Stimulated activated CD4-positive, alpha-beta T cell treated with anti-CD3 and anti-CD28 coated beads, Interleukin-15, amount 100 ng/mL, for 1 hour (primary cell): ENCODE data around the gene ADPRM.
A peak's percentile ranks its signal among the peaks of the same experiment; 100 is the strongest.
"Not testable (repeated sequence)": the region's sequence is repeated elsewhere in the genome, so short reads cannot be mapped to it uniquely, and the experiment has no call there.

Experiments used
- DNase-seq, 2 donors: peaks; one replicate each; pipeline ENCODE4 v3.0.0-alpha.2; 2020; ENCODE audit warnings: low read depth in 1 of 2, low spot score in 1 of 2

Gene ADPRM, protein sequence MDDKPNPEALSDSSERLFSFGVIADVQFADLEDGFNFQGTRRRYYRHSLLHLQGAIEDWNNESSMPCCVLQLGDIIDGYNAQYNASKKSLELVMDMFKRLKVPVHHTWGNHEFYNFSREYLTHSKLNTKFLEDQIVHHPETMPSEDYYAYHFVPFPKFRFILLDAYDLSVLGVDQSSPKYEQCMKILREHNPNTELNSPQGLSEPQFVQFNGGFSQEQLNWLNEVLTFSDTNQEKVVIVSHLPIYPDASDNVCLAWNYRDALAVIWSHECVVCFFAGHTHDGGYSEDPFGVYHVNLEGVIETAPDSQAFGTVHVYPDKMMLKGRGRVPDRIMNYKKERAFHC

GRCh38 chr17:10697092-10698081 lies at the start of gene ADPRM, which contains the start of gene SCO1:
ADPRM (plus strand) TSS chr17:10697594; CDS start chr17:10704927, 7,333 bp downstream.
SCO1 (minus strand) TSS chr17:10697533; CDS start chr17:10697507, 26 bp downstream.
- peak; percentile 74 to 83 for DNase-seq

- DNase-seq = no peak
Measured at GRCh38 chr17:10648381-10648780, 49.0 kb upstream of the ADPRM start.

GRCh38 chr17:10648956-10649355 lies 48.4 kb upstream of the ADPRM start:
- no peak for DNase-seq

GRCh38 chr17:10649602-10650001 lies 47.8 kb upstream of the ADPRM start:
- DNase-seq = no peak

DNA sequence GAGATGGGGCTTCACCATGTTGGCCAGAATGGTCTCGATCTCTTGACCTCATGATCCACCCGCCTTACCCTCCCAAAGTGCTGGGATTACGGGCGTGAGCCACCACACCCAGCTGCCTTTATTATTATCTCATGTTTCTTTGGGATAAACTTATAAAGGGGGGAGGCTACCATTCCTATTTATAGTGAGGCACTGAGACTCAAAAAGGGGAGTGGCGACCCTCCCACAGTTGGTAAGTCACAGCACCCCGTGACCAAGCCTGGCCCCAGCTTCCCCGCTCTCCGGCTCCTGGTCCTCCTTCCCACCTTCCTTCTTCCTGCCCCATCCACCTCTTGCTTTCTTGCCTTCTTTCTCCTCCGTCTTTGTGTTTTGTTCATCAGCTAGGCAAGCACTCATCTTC lies 45.5 kb upstream of the ADPRM start:
- no peak for DNase-seq

DNA sequence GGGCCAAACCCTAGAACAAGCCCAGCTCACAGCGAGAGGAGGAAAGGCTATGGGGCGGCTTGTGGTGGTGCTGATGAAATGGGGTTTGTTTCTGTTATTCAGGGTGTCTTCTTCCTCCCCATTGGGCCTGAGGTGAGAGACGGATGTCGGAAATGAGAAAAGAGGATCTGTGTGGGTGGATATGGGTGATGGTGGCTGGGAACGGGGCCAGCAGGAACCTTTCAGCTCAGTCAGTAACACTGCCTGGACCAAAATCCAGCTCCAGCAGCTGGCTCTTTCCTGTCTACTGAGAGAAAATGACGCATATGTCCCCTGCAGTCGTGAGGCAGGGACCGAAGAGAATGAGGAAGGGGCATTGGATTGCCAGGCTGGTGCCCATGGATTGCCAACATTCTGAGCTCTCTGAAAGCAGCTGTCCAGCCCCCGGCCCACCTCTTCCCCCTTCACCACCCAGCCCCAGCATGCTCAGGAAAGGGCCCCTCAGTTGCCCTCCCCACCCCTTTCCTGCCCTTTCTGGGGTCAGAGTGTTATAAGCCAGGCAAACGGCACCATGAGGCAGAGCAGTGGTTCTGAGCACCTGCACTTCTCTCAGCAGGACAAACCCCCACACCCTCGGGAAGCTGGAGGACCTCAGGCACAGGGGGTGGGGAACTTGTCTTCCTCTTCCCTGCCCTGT lies 44.3 kb upstream of the ADPRM start:
- DNase-seq = no peak

DNA sequence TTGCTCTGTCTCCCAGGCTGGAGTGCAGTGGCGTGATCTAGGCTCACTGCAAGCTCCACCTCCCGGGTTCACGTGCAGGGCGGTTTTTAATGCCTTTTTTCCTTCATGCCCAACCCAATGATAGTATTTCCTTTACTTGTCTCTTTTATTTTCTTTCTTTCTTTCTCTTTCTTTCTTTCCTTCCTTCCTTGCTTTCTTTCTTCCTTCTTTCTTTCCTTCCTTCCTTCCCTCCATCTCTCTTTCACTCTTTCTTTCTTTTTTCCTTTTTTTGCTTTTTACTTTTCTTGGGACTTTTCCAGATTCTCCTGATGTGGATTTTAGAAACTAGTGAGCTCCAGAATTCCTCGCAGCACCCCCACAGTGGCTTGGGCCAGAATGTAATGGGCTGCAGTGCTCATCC lies 43.4 kb upstream of the ADPRM start:
- DNase-seq = no peak

DNA sequence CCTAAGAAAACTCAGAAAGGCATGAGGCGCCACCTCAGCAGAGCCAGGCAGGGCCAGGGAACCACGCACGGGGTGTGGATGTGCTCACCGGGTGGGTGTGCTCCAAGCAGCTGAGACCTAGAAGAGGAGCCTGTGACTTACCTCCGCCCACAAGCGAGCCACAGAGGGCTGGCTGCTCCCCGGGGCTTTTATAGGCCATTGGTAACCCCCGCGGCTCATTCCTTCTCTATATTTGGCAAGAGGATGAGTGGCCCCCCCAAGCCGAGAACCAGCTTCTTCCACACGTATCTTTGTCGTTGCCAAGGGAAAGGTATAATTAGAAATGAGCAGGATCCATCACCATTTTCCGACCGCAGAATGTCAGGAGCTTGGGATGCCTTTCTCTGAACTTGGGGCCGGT lies 40.2 kb upstream of the ADPRM start, which contains the start of gene MYH3:
MYH3 (minus strand) TSS at position 162 of the 400 bp plus-strand sequence. CDS start 2,245 bp downstream, outside the sequence.
- no peak for DNase-seq

DNA sequence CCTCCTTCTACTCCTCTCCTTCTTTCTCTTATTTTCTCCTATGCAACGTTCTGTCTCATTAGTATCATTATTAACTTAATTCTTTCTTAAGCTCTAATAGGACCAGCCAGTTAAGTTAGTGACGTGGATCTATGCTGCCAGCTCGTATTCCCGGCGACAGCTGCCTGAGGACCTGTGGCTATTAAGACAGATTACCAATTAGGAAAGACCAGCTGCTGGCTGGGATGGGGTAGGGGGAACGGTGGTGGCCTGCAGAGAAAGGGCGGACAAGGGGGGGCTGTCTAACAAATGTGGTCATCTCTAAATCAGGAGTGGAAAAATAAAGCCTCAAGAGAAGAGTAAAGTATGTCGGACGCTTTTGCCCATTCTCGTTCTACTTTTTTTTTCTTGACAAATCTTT lies 39.5 kb upstream of the ADPRM start:
- no peak for DNase-seq

DNA sequence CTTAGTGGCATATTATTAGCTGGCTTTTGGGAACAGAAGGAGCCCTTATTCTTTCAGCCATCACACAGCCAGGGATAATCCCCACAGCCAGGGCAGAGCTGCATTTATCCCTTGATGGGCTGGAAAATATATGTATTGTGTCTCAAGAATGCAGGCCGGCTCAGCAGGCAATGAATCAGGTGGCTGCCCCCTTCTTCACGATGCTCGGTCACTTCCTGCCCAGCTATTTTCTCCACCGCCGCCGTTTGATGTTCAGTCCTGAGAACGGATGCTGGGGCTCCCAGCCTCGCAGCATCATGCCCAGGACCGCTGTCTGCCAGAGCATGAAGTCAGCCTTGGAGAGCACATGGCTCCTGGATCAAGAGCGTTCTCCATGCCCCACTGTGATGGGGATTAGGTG lies 36.0 kb upstream of the ADPRM start:
- no peak for DNase-seq

GRCh38 chr17:10663231-10663630 lies 34.2 kb upstream of the ADPRM start:
- DNase-seq = no peak

DNA sequence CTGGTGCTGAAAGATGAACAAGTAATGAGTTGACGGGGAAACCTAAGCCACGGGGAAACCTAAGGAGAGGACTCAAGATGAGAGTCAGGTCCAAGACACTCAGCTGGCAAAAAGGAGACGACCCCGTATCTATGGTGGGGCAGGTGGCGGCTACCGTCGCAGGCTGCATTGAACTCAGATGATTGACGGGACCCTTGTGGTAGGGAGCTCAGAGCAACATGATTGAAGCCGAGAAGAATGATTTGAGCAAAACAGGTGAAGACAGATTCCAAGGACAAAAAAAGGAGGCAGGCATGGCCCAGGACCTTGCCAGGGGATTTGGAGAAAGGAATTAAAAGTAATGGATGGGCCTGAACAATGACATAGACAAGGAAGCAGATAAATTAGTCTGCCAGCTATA lies 32.8 kb upstream of the ADPRM start:
- no peak for DNase-seq

DNA sequence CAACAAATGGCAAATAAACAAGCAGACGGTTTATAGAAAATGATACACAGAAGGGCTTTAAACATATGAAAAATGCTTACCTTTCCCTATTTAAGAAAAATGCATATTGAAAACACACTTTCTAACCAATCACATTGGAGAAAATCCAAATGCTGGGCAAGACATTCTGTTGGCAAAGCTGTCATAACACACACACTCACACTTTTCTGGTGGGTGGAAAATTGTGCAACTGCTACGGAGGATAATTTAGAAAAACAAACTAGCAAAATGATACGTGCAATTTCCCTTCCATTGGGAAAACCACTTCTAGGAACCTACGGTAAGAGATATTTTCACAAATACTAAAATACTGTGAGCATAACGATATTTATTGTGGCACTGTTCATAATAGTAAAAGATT lies 30.5 kb upstream of the ADPRM start:
- DNase-seq = no peak

DNA sequence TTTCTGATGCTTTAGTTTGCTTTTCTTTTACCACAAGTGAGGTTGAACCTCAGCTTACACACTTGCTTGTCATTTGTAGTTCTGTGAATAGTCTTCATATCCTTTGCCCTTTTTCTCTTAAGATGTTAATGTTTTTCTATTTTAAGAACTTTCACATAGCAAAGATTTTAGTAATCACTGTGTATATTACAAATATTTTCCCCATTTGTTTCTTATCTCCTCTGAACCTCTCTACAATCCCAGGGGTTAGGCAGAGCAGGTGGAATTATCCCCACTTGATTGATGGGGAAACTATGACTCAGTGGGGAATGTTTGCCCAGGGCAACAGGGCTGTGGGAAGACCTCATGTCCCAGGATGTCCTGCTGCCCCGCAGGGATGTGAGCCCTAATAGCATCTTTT lies 28.6 kb upstream of the ADPRM start:
- no peak for DNase-seq

GRCh38 chr17:10673312-10673711 lies 24.1 kb upstream of the ADPRM start:
- DNase-seq = no peak

GRCh38 chr17:10674704-10675103 lies 22.7 kb upstream of the ADPRM start:
- no peak for DNase-seq

DNA sequence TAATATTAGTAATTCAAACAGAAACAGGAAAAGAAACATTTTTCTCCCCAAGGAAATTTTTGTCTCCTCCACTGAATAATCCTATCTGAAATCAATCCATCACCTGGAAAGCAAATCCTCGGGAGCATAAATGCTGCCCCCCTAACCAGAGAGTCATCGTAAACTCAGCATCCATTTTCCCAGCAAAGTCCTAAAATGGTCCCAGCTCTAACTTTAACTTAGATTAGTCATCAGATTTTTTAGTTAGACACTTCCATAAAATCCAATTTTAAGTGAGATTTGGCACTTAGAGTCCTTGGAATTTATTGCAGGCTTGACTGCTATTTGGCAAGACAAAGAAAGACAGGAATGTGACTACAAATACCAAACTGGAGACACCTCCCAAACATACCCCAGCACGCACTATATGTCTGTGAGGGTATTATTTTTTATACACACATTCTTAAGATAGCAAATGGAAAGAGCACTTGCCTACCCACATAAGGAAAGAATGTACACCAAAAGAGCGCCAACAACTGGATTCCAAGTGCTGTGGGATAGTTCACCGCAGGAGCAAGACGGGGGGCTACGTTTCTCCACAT lies 15.4 kb upstream of the ADPRM start:
- no peak for DNase-seq

DNA sequence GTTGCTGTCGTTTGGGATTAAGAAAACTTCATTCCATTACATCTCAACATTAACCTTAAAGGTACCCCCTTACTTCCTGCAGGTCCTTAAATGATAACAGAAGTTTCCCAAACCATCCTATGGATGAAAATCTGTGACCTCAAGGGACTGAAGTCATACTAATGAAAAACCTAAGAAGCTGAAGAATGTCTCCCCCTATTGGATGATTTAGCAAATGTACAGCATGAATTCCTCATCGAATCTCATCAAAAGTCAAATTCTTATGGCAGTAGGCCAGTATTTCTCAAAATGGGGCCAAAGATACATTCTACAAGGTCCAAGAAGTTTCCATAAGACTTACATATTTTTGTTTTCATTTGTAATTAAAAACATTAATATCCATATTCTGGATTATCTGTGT lies 13.5 kb upstream of the ADPRM start:
- no peak for DNase-seq

- no peak for DNase-seq
Measured at GRCh38 chr17:10687499-10687898, 9.9 kb upstream of the ADPRM start.

DNA sequence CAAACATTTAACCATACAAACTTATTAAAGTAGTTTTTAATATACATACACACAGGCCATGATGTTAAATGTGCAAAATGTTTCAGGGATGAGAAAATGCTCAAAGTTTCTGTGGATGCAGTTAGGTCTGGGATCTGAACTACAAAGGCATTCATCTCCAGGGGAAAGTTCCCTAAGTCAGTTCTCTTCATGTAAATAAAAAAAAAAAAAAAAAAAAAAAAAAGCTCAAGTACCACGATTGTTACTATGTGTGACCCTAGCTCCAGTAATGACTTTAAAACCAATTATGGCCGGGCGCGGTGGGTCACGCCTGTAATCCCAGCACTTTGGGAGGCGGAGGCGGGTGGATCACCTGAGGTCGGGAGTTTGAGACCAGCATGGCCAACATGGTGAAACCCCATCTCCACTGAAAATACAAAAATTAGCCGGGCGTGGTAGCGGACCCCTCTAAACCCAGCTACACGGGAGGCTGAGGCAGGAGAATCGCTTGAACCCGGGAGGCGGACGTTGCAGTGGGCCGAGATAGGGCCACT lies 1.5 kb upstream of the ADPRM start:
- DNase-seq = not testable (repeated sequence)
